Measurements from ENCODE around the gene GART. TPM values are rescaled to one million over a fixed set of nuclear protein-coding genes. Genes with fewer than 3 reads are reported as not detected.

The GART gene
- total and polyA plus RNA-seq, 10 of the 15 experiments (the other 5 are each of a cell fraction or from before 2014, with no cell fraction given): 44.7 to 178 (median 106) TPM

- no peak for TF ChIP-seq IRF5 (IDR thresholded peaks at IDR 0.05; ENCODE audit: borderline replicate concordance)
- no peak for TF ChIP-seq EED (IDR thresholded peaks at IDR 0.05; ENCODE audit: low read depth)
- no peak for TF ChIP-seq JUNB (IDR thresholded peaks at IDR 0.05)
- no peak for TF ChIP-seq MTA2 (IDR thresholded peaks at IDR 0.05; ENCODE audit: low read depth)
- peak; percentile 28 for TF ChIP-seq HDAC6 (IDR thresholded peaks at IDR 0.05; ENCODE audit: unreplicated experiment)
- no peak for TF ChIP-seq USF1 (IDR thresholded peaks at IDR 0.05; ENCODE audit: borderline replicate concordance, extremely low read length, insufficient read depth, low read depth, low read length)
- TF ChIP-seq CHD1 (IDR thresholded peaks at IDR 0.05; ENCODE audit: low read depth, low read length): 0 out of 2 replicates have a peak, but pooled peaks have one; percentile 60
- TF ChIP-seq CBX3 (IDR thresholded peaks at IDR 0.05; ENCODE audit: borderline replicate concordance, low read depth): no peak
- TF ChIP-seq BACH1 (IDR thresholded peaks at IDR 0.05; ENCODE audit: borderline replicate concordance): no peak
- TF ChIP-seq CHD4 (IDR thresholded peaks at IDR 0.05): no peak
- TF ChIP-seq CTCF (IDR thresholded peaks at IDR 0.05 in 2 of 3, conservative IDR thresholded peaks at IDR 0.05 in 1 of 3; ENCODE audit: control insufficient read depth in 2 of 3, extremely low read depth in 1 of 3, insufficient read depth in 1 of 3, low read depth in 3 of 3, low read length in 3 of 3): peak in 2 of 3 experiments; percentile 11 to 33; a peak in 2 of 6 replicates
- TF ChIP-seq BCLAF1 (IDR thresholded peaks at IDR 0.05): no peak
- no peak for TF ChIP-seq E4F1 (IDR thresholded peaks at IDR 0.05; ENCODE audit: borderline replicate concordance, partially characterized antibody)
- TF ChIP-seq PML (IDR thresholded peaks at IDR 0.05; ENCODE audit: low read length): 0 out of 2 replicates have a peak, but pooled peaks have one; percentile 20
- TF ChIP-seq YY1 (IDR thresholded peaks at IDR 0.05; ENCODE audit: low read depth, low read length): no peak
- TF ChIP-seq KDM1A (IDR thresholded peaks at IDR 0.05; ENCODE audit: borderline replicate concordance): no peak
- TF ChIP-seq SREBF1 (IDR thresholded peaks at IDR 0.05; ENCODE audit: low read length): no peak
- TF ChIP-seq FOXM1 (IDR thresholded peaks at IDR 0.05; ENCODE audit: low read depth, low read length): no peak
- TF ChIP-seq ZNF207 (IDR thresholded peaks at IDR 0.05; ENCODE audit: borderline replicate concordance): peak; percentile 49; the same call in 1 of the 2 replicates
- TF ChIP-seq SPI1 (IDR thresholded peaks at IDR 0.05; ENCODE audit: borderline replicate concordance, insufficient read depth, low read depth, low read length): no peak
- TF ChIP-seq ZSCAN29 (IDR thresholded peaks at IDR 0.05): no peak
Observed at GRCh38 chr21:33478935-33479678, 62.8 kb downstream of the GART start (continued).

Measured in GM12878 (cell line).